ENCODE measurements around the gene SELENOF.

GRCh38 chr1:86938450-86938849, 24.5 kb upstream of the SELENOF start:
- TF ChIP-seq MYC (IDR thresholded peaks at IDR 0.05; ENCODE audit: borderline replicate concordance, low read length) = no peak
- no peak for TF ChIP-seq CTCF (IDR thresholded peaks at IDR 0.05)

Data from A549 (cell line).